Measurements from ENCODE around the gene DIDO1.

Gene DIDO1

GRCh38 chr20:62902926-62903615 lies 23.2 kb downstream of the DIDO1 start:
- no peak for DNase-seq (ENCODE audit: extremely low spot score)
- ChIA-PET POLR2A (no interaction called here), CTCF (interaction anchor here (0.9 to 10.0 kb wide), 14 partner anchors 13 to 106 kb away, joined by 3 to 153 read pairs (median 4); partner anchors contain the start of gene DIDO1)
- no peak for TF ChIP-seq CTCF (IDR thresholded peaks at IDR 0.05; ENCODE audit: control extremely low read depth, extremely low read depth, low read depth, missing control alignments)

- no peak for DNase-seq (ENCODE audit: extremely low spot score)
- ChIA-PET POLR2A (no interaction called here), CTCF (interaction anchor here (0.7 to 10.0 kb wide), 11 partner anchors 13 to 106 kb away, joined by 3 to 153 read pairs (median 4); partner anchors contain the start of genes DIDO1 and GID8)
- TF ChIP-seq CTCF (IDR thresholded peaks at IDR 0.05; ENCODE audit: control extremely low read depth, extremely low read depth, low read depth, missing control alignments): no peak
These were observed 24.4 kb downstream of the DIDO1 start for GRCh38 chr20:62901891-62902290.

GRCh38 chr20:62900692-62901584 lies 25.4 kb downstream of the DIDO1 start:
- ChIA-PET POLR2A (no interaction called here), CTCF (interaction anchor here (0.7 to 10.0 kb wide), 17 partner anchors 12 to 112 kb away, joined by 3 to 153 read pairs (median 4); partner anchors contain the start of genes DIDO1 and GID8)
- TF ChIP-seq CTCF (IDR thresholded peaks at IDR 0.05; ENCODE audit: control extremely low read depth, extremely low read depth, low read depth, missing control alignments): no peak
- DNase-seq (ENCODE audit: extremely low spot score): no peak

GRCh38 chr20:62900052-62900691 lies 26.1 kb downstream of the DIDO1 start:
- peak; percentile 89 for DNase-seq (ENCODE audit: extremely low spot score)
- POLR2A ChIA-PET: no interaction called here
- CTCF ChIA-PET: interaction anchor here (0.7 to 10.0 kb wide), 15 partner anchors 8 to 113 kb away, joined by 3 to 153 read pairs (median 7); partner anchors contain the start of gene DIDO1
- peak; percentile 95 for TF ChIP-seq CTCF (IDR thresholded peaks at IDR 0.05; ENCODE audit: control extremely low read depth, extremely low read depth, low read depth, missing control alignments)

GRCh38 chr20:62899633-62900051 lies 26.7 kb downstream of the DIDO1 start:
- CTCF ChIA-PET: interaction anchor here (0.7 to 10.0 kb wide), 13 partner anchors 8 to 114 kb away, joined by 3 to 153 read pairs (median 8); partner anchors contain the start of gene DIDO1
- TF ChIP-seq CTCF (IDR thresholded peaks at IDR 0.05; ENCODE audit: control extremely low read depth, extremely low read depth, low read depth, missing control alignments): no peak
- POLR2A ChIA-PET: no interaction called here
- no peak for DNase-seq (ENCODE audit: extremely low spot score)
